Measurements from ENCODE around the gene GPRC5B.

DNA sequence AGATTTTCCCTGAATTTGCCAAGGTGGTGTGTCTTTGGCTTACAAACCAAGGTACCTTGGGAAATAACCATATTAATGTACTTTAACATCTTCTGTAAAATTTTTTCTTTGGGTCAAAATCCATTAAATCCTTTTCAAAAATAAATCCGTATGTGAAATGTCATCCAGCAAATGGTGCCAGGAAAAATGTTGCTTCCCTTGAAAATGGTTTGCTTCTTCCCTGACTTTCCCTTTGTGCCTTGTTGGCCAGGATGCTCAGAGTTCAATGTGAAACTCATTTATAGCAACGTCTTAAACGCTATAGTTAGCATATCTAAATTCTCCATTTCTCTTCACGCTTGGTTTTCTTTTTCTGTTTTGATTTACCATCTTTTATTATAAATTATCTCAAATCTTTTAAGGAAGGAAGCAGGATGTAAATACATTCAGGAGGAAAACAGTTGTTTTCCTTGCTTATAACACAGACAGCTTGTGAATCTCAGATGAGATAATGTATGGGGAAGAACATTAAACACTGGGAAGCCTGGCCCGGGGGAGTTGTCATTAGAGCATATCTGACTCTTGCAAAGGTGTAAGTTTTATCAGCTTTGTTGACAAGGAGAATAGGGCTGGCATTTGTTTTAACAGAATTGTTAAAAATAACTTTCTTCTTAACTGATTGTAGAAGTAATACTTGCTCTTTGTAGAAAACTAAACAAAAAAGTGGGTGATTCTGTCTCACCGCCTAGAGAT is 42.1 kb downstream of the GPRC5B start:
- TF ChIP-seq, protein P1, sequence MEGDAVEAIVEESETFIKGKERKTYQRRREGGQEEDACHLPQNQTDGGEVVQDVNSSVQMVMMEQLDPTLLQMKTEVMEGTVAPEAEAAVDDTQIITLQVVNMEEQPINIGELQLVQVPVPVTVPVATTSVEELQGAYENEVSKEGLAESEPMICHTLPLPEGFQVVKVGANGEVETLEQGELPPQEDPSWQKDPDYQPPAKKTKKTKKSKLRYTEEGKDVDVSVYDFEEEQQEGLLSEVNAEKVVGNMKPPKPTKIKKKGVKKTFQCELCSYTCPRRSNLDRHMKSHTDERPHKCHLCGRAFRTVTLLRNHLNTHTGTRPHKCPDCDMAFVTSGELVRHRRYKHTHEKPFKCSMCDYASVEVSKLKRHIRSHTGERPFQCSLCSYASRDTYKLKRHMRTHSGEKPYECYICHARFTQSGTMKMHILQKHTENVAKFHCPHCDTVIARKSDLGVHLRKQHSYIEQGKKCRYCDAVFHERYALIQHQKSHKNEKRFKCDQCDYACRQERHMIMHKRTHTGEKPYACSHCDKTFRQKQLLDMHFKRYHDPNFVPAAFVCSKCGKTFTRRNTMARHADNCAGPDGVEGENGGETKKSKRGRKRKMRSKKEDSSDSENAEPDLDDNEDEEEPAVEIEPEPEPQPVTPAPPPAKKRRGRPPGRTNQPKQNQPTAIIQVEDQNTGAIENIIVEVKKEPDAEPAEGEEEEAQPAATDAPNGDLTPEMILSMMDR (IDR thresholded peaks at IDR 0.05), result no peak
- TF ChIP-seq CHD2 (IDR thresholded peaks at IDR 0.05; ENCODE audit: low read length, partially characterized antibody) (no peak), POLR2AphosphoS2 (conservative IDR thresholded peaks at IDR 0.05; ENCODE audit: low read length) (no peak), RAD21 (conservative IDR thresholded peaks at IDR 0.05 in 1 of 2, IDR thresholded peaks at IDR 0.05 in 1 of 2) (no peak), EP300 (IDR thresholded peaks at IDR 0.05) (no peak)
- TF ChIP-seq, protein P2, sequence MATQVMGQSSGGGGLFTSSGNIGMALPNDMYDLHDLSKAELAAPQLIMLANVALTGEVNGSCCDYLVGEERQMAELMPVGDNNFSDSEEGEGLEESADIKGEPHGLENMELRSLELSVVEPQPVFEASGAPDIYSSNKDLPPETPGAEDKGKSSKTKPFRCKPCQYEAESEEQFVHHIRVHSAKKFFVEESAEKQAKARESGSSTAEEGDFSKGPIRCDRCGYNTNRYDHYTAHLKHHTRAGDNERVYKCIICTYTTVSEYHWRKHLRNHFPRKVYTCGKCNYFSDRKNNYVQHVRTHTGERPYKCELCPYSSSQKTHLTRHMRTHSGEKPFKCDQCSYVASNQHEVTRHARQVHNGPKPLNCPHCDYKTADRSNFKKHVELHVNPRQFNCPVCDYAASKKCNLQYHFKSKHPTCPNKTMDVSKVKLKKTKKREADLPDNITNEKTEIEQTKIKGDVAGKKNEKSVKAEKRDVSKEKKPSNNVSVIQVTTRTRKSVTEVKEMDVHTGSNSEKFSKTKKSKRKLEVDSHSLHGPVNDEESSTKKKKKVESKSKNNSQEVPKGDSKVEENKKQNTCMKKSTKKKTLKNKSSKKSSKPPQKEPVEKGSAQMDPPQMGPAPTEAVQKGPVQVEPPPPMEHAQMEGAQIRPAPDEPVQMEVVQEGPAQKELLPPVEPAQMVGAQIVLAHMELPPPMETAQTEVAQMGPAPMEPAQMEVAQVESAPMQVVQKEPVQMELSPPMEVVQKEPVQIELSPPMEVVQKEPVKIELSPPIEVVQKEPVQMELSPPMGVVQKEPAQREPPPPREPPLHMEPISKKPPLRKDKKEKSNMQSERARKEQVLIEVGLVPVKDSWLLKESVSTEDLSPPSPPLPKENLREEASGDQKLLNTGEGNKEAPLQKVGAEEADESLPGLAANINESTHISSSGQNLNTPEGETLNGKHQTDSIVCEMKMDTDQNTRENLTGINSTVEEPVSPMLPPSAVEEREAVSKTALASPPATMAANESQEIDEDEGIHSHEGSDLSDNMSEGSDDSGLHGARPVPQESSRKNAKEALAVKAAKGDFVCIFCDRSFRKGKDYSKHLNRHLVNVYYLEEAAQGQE (IDR thresholded peaks at IDR 0.05), result no peak
